ENCODE data around the gene KAT2B.

KAT2B gene

DNA sequence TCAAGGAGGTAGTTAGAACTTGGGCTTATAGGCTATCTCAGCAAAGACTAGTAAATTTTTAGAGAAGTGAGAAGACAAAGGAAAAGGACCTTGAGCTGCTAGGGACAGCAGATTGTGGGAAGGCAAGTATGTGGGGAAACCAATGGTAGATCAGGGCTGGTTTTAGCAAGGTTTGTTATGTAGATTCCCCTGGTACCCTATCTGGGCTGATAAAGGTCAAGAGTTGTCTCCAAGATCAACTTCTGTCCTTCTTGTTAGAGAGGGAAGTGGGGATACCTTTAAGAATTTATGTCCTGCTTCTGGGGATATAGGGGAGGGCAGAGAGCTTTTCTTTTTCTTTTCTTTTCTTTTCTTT lies 28.9 kb downstream of the KAT2B start:
- no peak overlapping the region for H3K4me3 ChIP-seq (ENCODE audit: low read length)

GRCh38 chr3:20071175-20071574 lies 30.9 kb downstream of the KAT2B start:
- no peaks in the 10 kb centered on the region for H3K9me3 ChIP-seq (replicated peaks; ENCODE audit: low read length)
- peaks cover 16% of the 10 kb centered on the region for H3K4me1 ChIP-seq (ENCODE audit: control insufficient read depth, insufficient read depth, low read length)
- no peaks in the 10 kb centered on the region for H3K36me3 ChIP-seq (ENCODE audit: insufficient read depth, low read length)
- H3K9ac ChIP-seq (ENCODE audit: low read depth, low read length) = no peak overlapping the region
- H3K4me3 ChIP-seq (ENCODE audit: low read length) = no peak overlapping the region
- H3K27me3 ChIP-seq (ENCODE audit: control insufficient read depth, insufficient read depth, low read length) = no peaks in the 10 kb centered on the region
- no peak overlapping the region for H3K4me2 ChIP-seq (ENCODE audit: low read length)

More for the DNA sequence above, 28.9 kb downstream of the KAT2B start:
- Histone ChIP-seq H3K9me3 (replicated peaks; ENCODE audit: low read length) (no peaks in the 10 kb centered on the region), H3K27me3 (ENCODE audit: control insufficient read depth, insufficient read depth, low read length) (no peaks in the 10 kb centered on the region), H3K4me2 (ENCODE audit: low read length) (no peak overlapping the region), H3K4me1 (ENCODE audit: control insufficient read depth, insufficient read depth, low read length) (peaks cover 13% of the 10 kb centered on the region), H3K36me3 (ENCODE audit: insufficient read depth, low read length) (no peaks in the 10 kb centered on the region), H3K9ac (ENCODE audit: low read depth, low read length) (no peak overlapping the region)

GRCh38 chr3:20072422-20072821 lies 32.2 kb downstream of the KAT2B start:
- H3K27me3 ChIP-seq (ENCODE audit: control insufficient read depth, insufficient read depth, low read length) = no peaks in the 10 kb centered on the region
- no peak overlapping the region for H3K9ac ChIP-seq (ENCODE audit: low read depth, low read length)
- H3K9me3 ChIP-seq (replicated peaks; ENCODE audit: low read length) = no peaks in the 10 kb centered on the region
- no peak overlapping the region for H3K4me3 ChIP-seq (ENCODE audit: low read length)
- H3K36me3 ChIP-seq (ENCODE audit: insufficient read depth, low read length) = no peaks in the 10 kb centered on the region
- no peak overlapping the region for H3K4me2 ChIP-seq (ENCODE audit: low read length)
- peaks cover 9% of the 10 kb centered on the region for H3K4me1 ChIP-seq (ENCODE audit: control insufficient read depth, insufficient read depth, low read length)

DNA sequence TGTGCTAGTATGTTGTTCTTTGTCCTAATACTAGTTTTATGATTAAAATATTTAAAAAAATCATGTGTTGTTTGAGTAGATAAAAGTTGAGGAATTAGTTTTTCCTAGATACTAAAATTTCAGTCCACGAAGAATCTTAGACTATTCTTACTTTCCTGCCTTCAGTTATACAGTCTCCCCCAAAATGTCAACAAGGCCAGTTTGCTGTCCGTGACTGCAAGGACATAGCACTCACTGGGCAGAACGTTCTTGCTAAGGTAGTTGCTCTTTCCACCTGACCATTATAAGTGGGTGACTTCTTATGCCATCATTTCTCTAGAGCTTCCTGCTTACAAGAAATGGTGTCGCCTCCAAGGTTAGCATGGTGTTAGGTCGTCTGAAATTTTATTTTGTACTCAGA lies 32.8 kb downstream of the KAT2B start:
- peaks cover 9% of the 10 kb centered on the region for H3K4me1 ChIP-seq (ENCODE audit: control insufficient read depth, insufficient read depth, low read length)
- H3K4me3 ChIP-seq (ENCODE audit: low read length) = no peak overlapping the region
- H3K4me2 ChIP-seq (ENCODE audit: low read length) = no peak overlapping the region
- no peaks in the 10 kb centered on the region for H3K9me3 ChIP-seq (replicated peaks; ENCODE audit: low read length)
- H3K27me3 ChIP-seq (ENCODE audit: control insufficient read depth, insufficient read depth, low read length) = no peaks in the 10 kb centered on the region
- H3K9ac ChIP-seq (ENCODE audit: low read depth, low read length) = no peak overlapping the region
- H3K36me3 ChIP-seq (ENCODE audit: insufficient read depth, low read length) = no peaks in the 10 kb centered on the region

GRCh38 chr3:20073683-20074082 lies 33.4 kb downstream of the KAT2B start:
- H3K36me3 ChIP-seq (ENCODE audit: insufficient read depth, low read length) = no peaks in the 10 kb centered on the region
- H3K27me3 ChIP-seq (ENCODE audit: control insufficient read depth, insufficient read depth, low read length) = no peaks in the 10 kb centered on the region
- H3K4me2 ChIP-seq (ENCODE audit: low read length) = no peak overlapping the region
- H3K9ac ChIP-seq (ENCODE audit: low read depth, low read length) = no peak overlapping the region
- no peaks in the 10 kb centered on the region for H3K9me3 ChIP-seq (replicated peaks; ENCODE audit: low read length)
- peaks cover 4% of the 10 kb centered on the region for H3K4me1 ChIP-seq (ENCODE audit: control insufficient read depth, insufficient read depth, low read length)
- no peak overlapping the region for H3K4me3 ChIP-seq (ENCODE audit: low read length)

DNA sequence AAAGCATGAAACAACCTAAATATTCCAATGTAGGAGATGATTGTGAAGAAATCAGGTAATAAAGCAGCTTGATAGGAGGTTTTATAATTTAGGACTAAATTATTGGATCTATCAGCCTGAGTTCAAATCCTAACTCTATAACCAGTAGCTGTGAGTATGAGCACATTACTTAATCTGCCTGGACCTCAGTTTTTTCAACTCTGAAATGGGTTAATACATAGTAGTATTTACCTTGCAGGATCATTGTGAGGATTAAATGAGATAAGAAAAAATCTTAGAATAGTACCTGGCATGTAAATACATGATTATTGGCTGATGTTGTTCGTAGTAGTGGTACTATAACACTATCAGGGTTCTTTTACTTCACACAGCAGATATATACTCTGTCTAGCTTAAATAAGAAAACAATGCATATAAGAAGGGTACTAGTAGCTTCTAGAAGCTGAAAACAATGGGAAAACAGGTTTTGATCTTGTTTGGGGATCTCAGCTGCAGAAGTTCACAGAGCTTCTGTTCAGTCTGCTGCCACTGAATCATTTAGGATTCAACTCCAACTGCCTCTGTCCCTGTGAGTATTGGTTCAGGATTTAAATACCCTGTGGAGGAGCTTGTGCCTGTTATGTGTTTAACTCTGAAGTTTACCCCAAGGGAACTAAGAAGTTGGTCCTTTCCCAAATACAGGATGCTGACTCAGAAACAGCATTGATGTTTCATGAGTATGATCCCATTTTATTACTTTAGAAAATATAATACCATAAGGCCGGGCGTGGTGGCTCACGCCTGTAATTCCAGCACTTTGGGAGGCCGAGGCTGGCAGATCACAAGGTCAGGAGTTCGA lies 34.2 kb downstream of the KAT2B start:
- no peaks in the 10 kb centered on the region for H3K36me3 ChIP-seq (ENCODE audit: insufficient read depth, low read length)
- H3K9me3 ChIP-seq (replicated peaks; ENCODE audit: low read length) = no peaks in the 10 kb centered on the region
- no peak overlapping the region for H3K4me2 ChIP-seq (ENCODE audit: low read length)
- no peak overlapping the region for H3K9ac ChIP-seq (ENCODE audit: low read depth, low read length)
- no peak overlapping the region for H3K4me3 ChIP-seq (ENCODE audit: low read length)
- no peaks in the 10 kb centered on the region for H3K27me3 ChIP-seq (ENCODE audit: control insufficient read depth, insufficient read depth, low read length)
- H3K4me1 ChIP-seq (ENCODE audit: control insufficient read depth, insufficient read depth, low read length) = peaks cover 3% of the 10 kb centered on the region

DNA sequence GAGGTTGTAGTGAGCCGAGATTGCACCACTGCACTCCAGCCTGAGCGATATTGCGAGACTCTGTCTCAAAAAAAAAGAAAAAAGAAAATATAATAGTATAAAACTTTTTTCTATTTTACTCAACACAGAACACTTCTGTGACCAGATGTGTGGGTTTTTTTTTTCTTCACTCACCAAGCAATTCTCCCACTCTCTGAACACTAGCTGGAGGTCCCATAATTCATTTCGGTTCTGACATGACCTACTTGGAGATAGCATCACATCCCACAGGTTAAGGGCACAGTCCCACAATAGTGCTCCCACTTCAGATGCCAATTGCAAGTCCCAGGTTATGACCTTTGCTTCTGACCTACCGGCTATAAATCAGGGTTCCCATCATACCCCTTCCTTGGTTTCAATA lies 35.0 kb downstream of the KAT2B start:
- H3K4me3 ChIP-seq (ENCODE audit: low read length) = no peak overlapping the region
- H3K36me3 ChIP-seq (ENCODE audit: insufficient read depth, low read length) = no peaks in the 10 kb centered on the region
- H3K9me3 ChIP-seq (replicated peaks; ENCODE audit: low read length) = no peaks in the 10 kb centered on the region
- no peaks in the 10 kb centered on the region for H3K27me3 ChIP-seq (ENCODE audit: control insufficient read depth, insufficient read depth, low read length)
- peaks cover 3% of the 10 kb centered on the region for H3K4me1 ChIP-seq (ENCODE audit: control insufficient read depth, insufficient read depth, low read length)
- no peak overlapping the region for H3K4me2 ChIP-seq (ENCODE audit: low read length)
- H3K9ac ChIP-seq (ENCODE audit: low read depth, low read length) = no peak overlapping the region

GRCh38 chr3:20076296-20076997 lies 36.2 kb downstream of the KAT2B start:
- Histone ChIP-seq H3K4me3 (ENCODE audit: low read length) (no peak overlapping the region), H3K4me2 (ENCODE audit: low read length) (no peak overlapping the region), H3K9me3 (replicated peaks; ENCODE audit: low read length) (no peaks in the 10 kb centered on the region), H3K27me3 (ENCODE audit: control insufficient read depth, insufficient read depth, low read length) (no peaks in the 10 kb centered on the region), H3K4me1 (ENCODE audit: control insufficient read depth, insufficient read depth, low read length) (peaks cover 7% of the 10 kb centered on the region), H3K36me3 (ENCODE audit: insufficient read depth, low read length) (no peaks in the 10 kb centered on the region), H3K9ac (ENCODE audit: low read depth, low read length) (no peak overlapping the region)

- no peaks in the 10 kb centered on the region for H3K36me3 ChIP-seq (ENCODE audit: insufficient read depth, low read length)
- H3K9ac ChIP-seq (ENCODE audit: low read depth, low read length) = no peak overlapping the region
- peaks cover 7% of the 10 kb centered on the region for H3K4me1 ChIP-seq (ENCODE audit: control insufficient read depth, insufficient read depth, low read length)
- H3K4me3 ChIP-seq (ENCODE audit: low read length) = no peak overlapping the region
- H3K9me3 ChIP-seq (replicated peaks; ENCODE audit: low read length) = no peaks in the 10 kb centered on the region
- no peak overlapping the region for H3K4me2 ChIP-seq (ENCODE audit: low read length)
- H3K27me3 ChIP-seq (ENCODE audit: control insufficient read depth, insufficient read depth, low read length) = no peaks in the 10 kb centered on the region
Observed at GRCh38 chr3:20077068-20077467, 36.8 kb downstream of the KAT2B start.

- no peak overlapping the region for H3K4me3 ChIP-seq (ENCODE audit: low read length)
- no peak overlapping the region for H3K9ac ChIP-seq (ENCODE audit: low read depth, low read length)
- H3K4me2 ChIP-seq (ENCODE audit: low read length) = no peak overlapping the region
- H3K27me3 ChIP-seq (ENCODE audit: control insufficient read depth, insufficient read depth, low read length) = no peaks in the 10 kb centered on the region
- no peaks in the 10 kb centered on the region for H3K9me3 ChIP-seq (replicated peaks; ENCODE audit: low read length)
- peaks cover 7% of the 10 kb centered on the region for H3K4me1 ChIP-seq (ENCODE audit: control insufficient read depth, insufficient read depth, low read length)
- H3K36me3 ChIP-seq (ENCODE audit: insufficient read depth, low read length) = no peaks in the 10 kb centered on the region
Observed at GRCh38 chr3:20078194-20078714, 38.0 kb downstream of the KAT2B start.

DNA sequence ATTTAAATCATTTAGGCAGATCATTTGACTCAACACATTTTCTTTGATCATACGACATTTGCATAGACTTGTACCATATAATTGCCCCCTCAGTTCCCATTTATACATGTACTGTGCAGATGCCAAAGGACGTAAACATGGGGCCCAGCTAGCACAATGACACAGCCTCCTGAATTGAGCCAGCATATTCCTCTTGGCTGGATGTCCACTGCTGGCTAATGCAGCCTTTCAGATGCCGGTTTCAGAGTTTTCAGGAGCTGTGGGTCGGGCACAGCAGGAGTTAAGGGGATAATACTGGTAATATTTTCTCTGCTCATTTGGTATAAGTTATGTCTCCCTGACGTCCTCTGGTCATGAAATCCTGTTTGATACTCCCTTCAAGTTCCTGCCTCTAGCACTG lies 39.4 kb downstream of the KAT2B start:
- no peak overlapping the region for H3K9ac ChIP-seq (ENCODE audit: low read depth, low read length)
- H3K27me3 ChIP-seq (ENCODE audit: control insufficient read depth, insufficient read depth, low read length) = no peaks in the 10 kb centered on the region
- no peaks in the 10 kb centered on the region for H3K36me3 ChIP-seq (ENCODE audit: insufficient read depth, low read length)
- no peaks in the 10 kb centered on the region for H3K9me3 ChIP-seq (replicated peaks; ENCODE audit: low read length)
- no peak overlapping the region for H3K4me3 ChIP-seq (ENCODE audit: low read length)
- H3K4me1 ChIP-seq (ENCODE audit: control insufficient read depth, insufficient read depth, low read length) = peaks cover 4% of the 10 kb centered on the region
- no peak overlapping the region for H3K4me2 ChIP-seq (ENCODE audit: low read length)

Measured in skeletal muscle satellite cell (primary cell).